Measurements from ENCODE around the gene RAPGEF6.
"Not testable (repeated sequence)": the region's sequence is repeated elsewhere in the genome, so short reads cannot be mapped to it uniquely, and the experiment has no call there.

RAPGEF6 gene

GRCh38 chr5:131386124-131386523 lies 248.9 kb downstream of the RAPGEF6 start:
- no peak for DNase-seq (ENCODE audit: low read depth)

DNA sequence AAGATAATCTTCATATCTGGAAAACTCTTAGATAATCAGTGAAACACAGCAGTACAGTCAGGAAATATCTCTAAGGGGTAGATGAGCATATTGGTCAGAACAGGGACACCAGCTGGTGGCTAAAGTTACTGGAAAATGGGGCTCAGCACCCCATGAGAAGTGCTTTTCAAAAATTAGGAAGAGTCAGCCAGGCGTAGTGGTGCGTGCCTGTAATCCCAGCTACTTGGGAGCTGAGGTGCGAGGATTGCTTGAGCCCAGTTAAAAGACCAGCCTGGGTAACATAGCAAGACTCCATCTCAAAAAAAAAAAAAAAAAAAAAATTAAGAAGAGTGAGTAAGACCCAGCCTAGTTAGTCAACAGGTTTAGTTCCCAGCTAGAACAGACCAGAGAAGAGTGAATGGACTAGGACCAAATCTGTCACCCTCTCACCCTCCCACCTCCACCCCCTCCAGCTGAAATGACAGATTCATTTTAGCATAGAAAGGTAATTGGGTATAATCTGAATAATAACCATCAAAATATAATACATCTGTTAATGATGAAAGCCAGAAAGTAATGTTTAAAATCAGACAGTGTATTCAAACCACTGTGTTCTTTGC lies 250.3 kb downstream of the RAPGEF6 start:
- DNase-seq (ENCODE audit: low read depth) = no peak

- DNase-seq (ENCODE audit: low read depth) = no peak
Observed at GRCh38 chr5:131384173-131384572, 250.9 kb downstream of the RAPGEF6 start.

DNA sequence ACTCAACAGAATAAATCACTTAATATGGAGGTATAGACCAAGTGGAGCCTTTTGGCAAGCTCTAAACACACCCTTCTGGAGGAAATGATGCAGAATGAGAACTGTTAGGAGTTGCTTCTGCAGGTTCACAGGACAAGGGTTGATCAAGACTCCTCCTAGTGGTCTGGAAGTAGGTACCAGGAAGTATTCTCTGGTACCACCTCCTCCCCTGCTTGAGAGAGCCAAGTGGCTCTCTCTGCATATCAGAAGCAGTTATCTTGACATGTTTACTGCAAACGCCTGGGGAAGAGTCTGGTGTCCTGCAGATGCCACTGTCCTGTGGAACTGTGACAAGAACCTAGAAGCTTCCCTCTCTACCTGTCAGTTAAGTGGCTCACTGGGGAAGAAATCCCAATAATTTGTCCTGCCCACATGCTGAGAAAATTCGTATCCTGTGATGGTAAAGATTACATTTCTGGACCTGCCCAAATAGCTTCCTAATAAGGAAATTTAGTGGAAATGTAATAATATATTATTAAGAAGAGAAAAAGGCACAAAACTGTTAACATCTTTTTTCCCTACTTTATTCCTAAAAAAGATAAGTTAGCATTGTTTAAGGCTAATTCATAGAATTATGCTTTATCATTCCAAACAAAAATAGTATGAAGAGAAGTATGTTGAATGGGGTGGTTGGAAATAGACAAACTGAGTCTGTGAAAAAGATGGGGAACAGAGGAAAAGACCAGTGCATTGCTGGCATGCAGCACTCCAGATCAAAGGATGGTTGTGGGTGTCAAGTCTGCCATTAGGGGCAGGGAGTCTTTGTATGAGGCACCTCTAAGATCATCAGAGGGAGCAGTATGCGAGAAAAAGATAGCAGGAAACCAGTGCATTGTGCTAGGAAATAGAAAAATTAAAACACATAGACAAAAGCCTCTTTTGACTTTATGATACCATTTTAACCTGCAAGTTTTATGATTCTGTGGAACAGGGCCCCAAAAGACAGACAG lies 252.3 kb downstream of the RAPGEF6 start:
- peak; percentile 37 for DNase-seq (ENCODE audit: low read depth)

DNA sequence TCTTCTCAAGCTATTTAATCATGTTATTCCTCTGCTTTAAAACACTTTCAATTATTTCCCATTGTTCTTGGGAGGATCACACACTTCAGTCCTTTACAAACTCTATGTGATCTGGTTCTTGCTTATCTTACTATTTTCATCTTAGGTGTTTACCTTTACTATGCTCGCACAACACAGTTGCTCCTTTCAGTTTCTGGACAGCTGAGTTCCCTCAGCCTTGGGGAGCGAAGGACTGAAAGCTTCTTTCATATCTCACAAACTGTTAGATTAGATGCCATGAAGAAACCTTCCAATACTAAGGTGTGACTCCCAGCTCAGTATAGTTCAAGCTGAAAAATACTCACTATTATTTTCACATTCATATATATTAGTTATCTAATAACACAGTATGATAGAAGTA lies 253.3 kb downstream of the RAPGEF6 start:
- DNase-seq (ENCODE audit: low read depth) = no peak

DNA sequence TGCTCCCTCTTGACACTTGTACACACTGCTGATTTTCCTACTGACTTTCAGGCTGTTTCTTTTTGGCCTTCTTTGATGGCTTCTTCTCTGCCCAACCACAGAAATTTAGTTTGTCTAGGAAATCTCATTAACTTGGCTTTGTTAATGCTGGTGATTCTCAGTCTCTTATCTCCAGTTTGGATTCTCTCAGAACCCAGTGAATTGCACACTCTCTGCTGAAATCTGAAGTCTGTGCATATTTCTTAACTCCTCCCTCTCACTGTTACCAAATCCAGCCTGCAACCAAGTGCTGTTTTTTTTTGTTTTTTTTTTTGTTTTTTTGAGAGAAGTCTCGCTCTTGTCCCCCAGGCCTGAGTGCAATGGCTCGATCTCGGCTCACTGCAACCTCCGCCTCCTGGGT lies 254.0 kb downstream of the RAPGEF6 start:
- no peak for DNase-seq (ENCODE audit: low read depth)

DNA sequence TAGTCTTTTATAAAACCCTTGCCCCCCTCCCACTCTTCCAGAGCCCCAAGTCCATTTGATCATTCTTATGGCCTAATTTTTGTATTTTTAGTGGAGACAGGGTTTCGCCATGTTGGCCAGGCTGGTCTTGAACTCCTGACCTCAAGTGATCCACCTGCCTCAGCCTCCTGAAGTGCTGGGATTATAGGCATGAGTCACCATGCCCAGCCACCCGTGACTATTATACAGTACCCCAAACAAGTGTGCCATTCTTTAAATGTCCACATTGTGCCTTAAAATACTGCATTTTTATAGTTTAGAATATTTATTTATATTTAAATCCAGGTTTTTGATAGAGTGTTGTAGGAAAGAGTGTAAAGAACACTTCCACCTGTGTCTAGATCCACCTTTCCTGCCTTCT lies 254.8 kb downstream of the RAPGEF6 start:
- not testable (repeated sequence) for DNase-seq (ENCODE audit: low read depth)

- peak; percentile 69 for DNase-seq (ENCODE audit: low read depth)
Observed at GRCh38 chr5:131379723-131380122, 255.3 kb downstream of the RAPGEF6 start.

DNA sequence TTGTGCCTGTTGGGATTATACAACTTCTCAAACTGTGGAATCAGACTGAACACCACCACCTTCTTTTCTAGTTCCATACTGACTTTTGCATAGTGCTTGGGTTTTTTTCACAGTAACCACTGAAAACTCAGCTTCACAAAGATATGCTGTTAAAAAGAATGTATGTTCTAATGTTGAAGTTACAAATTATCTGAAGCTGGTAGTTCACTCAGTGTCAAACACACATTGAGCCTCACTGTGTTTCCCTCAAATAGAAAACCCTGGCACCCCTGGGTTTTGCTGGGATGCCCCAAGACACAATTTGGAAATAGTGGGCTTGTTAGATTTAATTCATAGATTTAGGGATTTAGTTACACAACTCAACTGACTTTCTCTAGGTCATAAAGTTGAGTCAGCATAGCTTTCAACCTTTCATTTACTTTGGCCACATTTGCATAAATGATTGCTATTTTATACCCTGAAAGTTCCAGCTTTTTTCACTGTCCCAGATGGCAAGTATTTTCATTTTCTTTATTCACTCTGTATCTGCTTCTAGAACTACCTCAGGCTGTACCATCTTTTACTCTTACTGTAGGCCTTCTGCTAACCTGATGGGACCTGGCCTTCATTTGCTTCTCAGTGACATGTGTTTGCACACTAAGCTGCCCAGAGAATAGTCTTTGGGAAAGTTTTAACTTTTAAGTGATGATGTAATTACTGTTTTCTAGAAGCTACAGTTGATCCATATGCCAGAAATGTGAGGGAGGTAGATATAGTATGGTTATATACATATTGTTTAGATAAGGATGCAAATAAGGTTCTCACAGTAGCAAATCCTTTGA lies 256.1 kb downstream of the RAPGEF6 start:
- DNase-seq (ENCODE audit: low read depth) = no peak

DNA sequence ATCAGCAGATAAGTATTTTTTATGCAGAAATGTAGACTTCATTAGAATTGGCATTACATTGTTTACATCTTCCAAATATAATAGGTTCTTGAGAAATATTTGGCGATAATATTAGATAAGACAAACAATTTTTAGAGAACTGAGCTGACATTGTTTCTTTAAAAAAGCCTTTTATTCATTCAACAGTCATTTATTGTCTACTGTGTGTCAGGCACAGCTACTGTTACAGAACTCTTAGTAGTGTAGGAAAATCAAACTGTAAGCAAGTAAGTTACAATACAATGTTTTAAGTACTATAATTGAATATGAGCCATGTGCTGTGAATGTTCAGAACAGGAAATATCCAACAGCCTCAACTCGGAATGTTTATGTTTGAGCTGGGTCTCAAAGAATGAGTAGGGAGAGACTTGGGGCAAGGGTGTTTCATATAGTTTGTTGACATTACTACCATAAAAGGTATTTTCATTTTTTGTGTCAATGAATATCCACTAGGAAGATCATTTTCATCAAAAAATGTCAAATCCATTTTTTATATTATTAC lies 257.2 kb downstream of the RAPGEF6 start:
- no peak for DNase-seq (ENCODE audit: low read depth)

DNA sequence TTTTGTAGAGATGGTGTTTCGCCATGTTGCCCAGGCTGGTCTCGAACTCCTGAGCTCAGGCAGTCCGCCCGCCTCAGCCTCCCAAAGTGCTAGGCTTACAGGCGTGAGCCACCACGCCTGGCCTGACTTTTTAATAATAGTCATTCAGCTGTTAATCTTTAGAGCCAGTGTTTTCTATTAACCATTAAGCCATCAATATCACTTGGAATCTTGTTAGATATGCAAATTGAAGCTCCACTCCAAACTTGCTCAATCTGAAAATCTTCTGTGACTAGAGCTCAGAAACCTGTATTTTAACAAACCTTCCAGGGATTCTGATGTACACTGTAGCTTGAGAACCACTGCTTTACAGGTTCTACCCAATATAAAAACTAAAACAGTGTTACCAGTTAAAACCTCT lies 257.7 kb downstream of the RAPGEF6 start:
- DNase-seq (ENCODE audit: low read depth) = no peak

GRCh38 chr5:131375351-131375750 lies 259.7 kb downstream of the RAPGEF6 start:
- DNase-seq (ENCODE audit: low read depth) = no peak
